Vagina (tissue), 2 donors: Measurements from ENCODE around the gene PPP2R3A. TPM values are rescaled to one million over a fixed set of nuclear protein-coding genes. Genes with fewer than 3 reads are reported as not detected.

Source experiments
- DNase-seq, 2 donors: peaks; one replicate each; pipeline ENCODE4 v3.0.0-alpha.2; 2017; ENCODE audit errors: extremely low spot score in 2 of 2
- H3K27ac ChIP-seq: fragments of 200-600 bp; sonication (generic); one replicate; pipeline ENCODE4 v1.5.1; 2019
- H3K27me3 ChIP-seq: fragments of 200-600 bp; sonication (generic); one replicate; pipeline ENCODE4 v1.5.1; 2019
- H3K36me3 ChIP-seq, 2 donors: fragments of 200-600 bp; sonication (generic); one replicate each; pipeline ENCODE4 v1.5.1; 2017 to 2019
- H3K4me1 ChIP-seq: fragments of 200-600 bp; sonication (generic); one replicate; pipeline ENCODE4 v1.5.1; 2019
- H3K4me3 ChIP-seq, 2 donors: fragments of 200-600 bp; sonication (generic); 1 replicate in 1 of 2; 2 replicates in 1 of 2; pipeline ENCODE4 v1.5.1; 2016 to 2019
- H3K9me3 ChIP-seq: fragments of 200-600 bp; sonication (generic); one replicate; pipeline ENCODE4 v1.5.1; 2019
- CTCF ChIP-seq, 3 experiments: fragments of 450-650 bp in 2 of 3; fragments of 200-600 bp in 1 of 3; sonication (generic) in 1 of 3; IDR thresholded peaks; one replicate each; pipeline ENCODE4 v1.5.1; 2017 to 2019; ENCODE audit warnings: antibody characterized with exemption in 3 of 3, mild to moderate bottlenecking in 2 of 3, moderate library complexity in 2 of 3
- POLR2A ChIP-seq, 2 donors: fragments of 450-650 bp; IDR thresholded peaks; one replicate each; pipeline ENCODE4 v1.6.1; 2017; ENCODE audit warnings: antibody characterized with exemption in 2 of 2, mild to moderate bottlenecking in 2 of 2, moderate library complexity in 2 of 2
- POLR2AphosphoS5 ChIP-seq, 2 donors: sonication (generic); formaldehyde crosslinking; IDR thresholded peaks; one replicate each; pipeline ENCODE4 v1.9.0; 2017; ENCODE audit warnings: antibody characterized with exemption in 2 of 2, mild to moderate bottlenecking in 2 of 2, low read depth in 1 of 2; ENCODE audit not compliant: insufficient read depth in 1 of 2
- intact Hi-C: fragments of 100-400 bp; cut with DNase I; formaldehyde crosslinking; loops from one replicate; pipeline ENCODE4 v1.15.1; 2023
- total RNA-seq: library from RNA; depleted of rRNA; stranded (reverse); fragments of >200 nt; gene quantifications from one replicate; pipeline ENCODE4 v1.2.3, GENCODE V29; 2016

Gene PPP2R3A
- total RNA-seq, 1 donor from 2014 or later: 15.5 TPM

GRCh38 chr3:135989242-135989641, 23.7 kb downstream of the PPP2R3A start:
- H3K27ac ChIP-seq: no peak overlapping the region
- peaks cover 3% of the 10 kb centered on the region for H3K4me1 ChIP-seq
- H3K27me3 ChIP-seq: no peaks in the 10 kb centered on the region
- TF ChIP-seq CTCF (IDR thresholded peaks at IDR 0.05): no peak
- TF ChIP-seq POLR2A (IDR thresholded peaks at IDR 0.05): no peak
- TF ChIP-seq POLR2AphosphoS5 (IDR thresholded peaks at IDR 0.05; ENCODE audit: insufficient read depth in 1 of 2, low read depth in 1 of 2): no peak
- H3K4me3 ChIP-seq: no peak overlapping the region
- intact Hi-C loops: no loop called here
- H3K9me3 ChIP-seq: no peaks in the 10 kb centered on the region
- no peak for DNase-seq
- no peaks in the 10 kb centered on the region for H3K36me3 ChIP-seq

GRCh38 chr3:135990903-135991302, 25.4 kb downstream of the PPP2R3A start:
- Histone ChIP-seq H3K27me3 (no peaks in the 10 kb centered on the region), H3K4me3 (no peak overlapping the region), H3K4me1 (peaks cover 9% of the 10 kb centered on the region), H3K9me3 (no peaks in the 10 kb centered on the region), H3K36me3 (no peaks in the 10 kb centered on the region), H3K27ac (no peak overlapping the region)
- TF ChIP-seq CTCF (IDR thresholded peaks at IDR 0.05) (no peak), POLR2AphosphoS5 (IDR thresholded peaks at IDR 0.05; ENCODE audit: insufficient read depth in 1 of 2, low read depth in 1 of 2) (no peak), POLR2A (IDR thresholded peaks at IDR 0.05) (no peak)
- intact Hi-C loops: no loop called here
- no peak for DNase-seq

- peaks cover 14% of the 10 kb centered on the region for H3K4me1 ChIP-seq
- no peaks in the 10 kb centered on the region for H3K9me3 ChIP-seq
These were observed 26.1 kb downstream of the PPP2R3A start for GRCh38 chr3:135991621-135992020.

GRCh38 chr3:135992072-135992471, 26.5 kb downstream of the PPP2R3A start:
- H3K36me3 ChIP-seq: no peaks in the 10 kb centered on the region
- DNase-seq: no peak
- TF ChIP-seq CTCF (IDR thresholded peaks at IDR 0.05) (no peak), POLR2A (IDR thresholded peaks at IDR 0.05) (no peak), POLR2AphosphoS5 (IDR thresholded peaks at IDR 0.05; ENCODE audit: insufficient read depth in 1 of 2, low read depth in 1 of 2) (no peak)
- H3K27ac ChIP-seq: no peak overlapping the region
- no peaks in the 10 kb centered on the region for H3K27me3 ChIP-seq
- intact Hi-C loops: no loop called here
- no peaks in the 10 kb centered on the region for H3K9me3 ChIP-seq
- no peak overlapping the region for H3K4me3 ChIP-seq
- peaks cover 14% of the 10 kb centered on the region for H3K4me1 ChIP-seq

More at GRCh38 chr3:135991621-135992020, 26.1 kb downstream of the PPP2R3A start:
- DNase-seq: no peak
- H3K36me3 ChIP-seq: no peaks in the 10 kb centered on the region
- intact Hi-C loops: no loop called here
- H3K4me3 ChIP-seq: no peak overlapping the region
- no peaks in the 10 kb centered on the region for H3K27me3 ChIP-seq
- H3K27ac ChIP-seq: no peak overlapping the region
- TF ChIP-seq POLR2AphosphoS5 (IDR thresholded peaks at IDR 0.05; ENCODE audit: insufficient read depth in 1 of 2, low read depth in 1 of 2): no peak
- no peak for TF ChIP-seq CTCF (IDR thresholded peaks at IDR 0.05)
- no peak for TF ChIP-seq POLR2A (IDR thresholded peaks at IDR 0.05)

GRCh38 chr3:135994708-135995337, 29.3 kb downstream of the PPP2R3A start:
- no peak for TF ChIP-seq CTCF (IDR thresholded peaks at IDR 0.05)
- no peak for TF ChIP-seq POLR2A (IDR thresholded peaks at IDR 0.05)
- TF ChIP-seq POLR2AphosphoS5 (IDR thresholded peaks at IDR 0.05; ENCODE audit: insufficient read depth in 1 of 2, low read depth in 1 of 2): no peak
- DNase-seq: no peak
- no peak overlapping the region for H3K4me3 ChIP-seq
- no peaks in the 10 kb centered on the region for H3K27me3 ChIP-seq
- no peaks in the 10 kb centered on the region for H3K9me3 ChIP-seq
- H3K36me3 ChIP-seq: no peaks in the 10 kb centered on the region
- peaks cover 14% of the 10 kb centered on the region for H3K4me1 ChIP-seq
- intact Hi-C loops: no loop called here
- H3K27ac ChIP-seq: no peak overlapping the region
